ENCODE results near the gene IRF5.
"Not testable (repeated sequence)": the region's sequence is repeated elsewhere in the genome, so short reads cannot be mapped to it uniquely, and the experiment has no call there.

Gene IRF5

GRCh38 chr7:128959296-128959695, 21.6 kb downstream of the IRF5 start:
- no peak for DNase-seq (ENCODE audit: low read depth in 2 of 2)

DNA sequence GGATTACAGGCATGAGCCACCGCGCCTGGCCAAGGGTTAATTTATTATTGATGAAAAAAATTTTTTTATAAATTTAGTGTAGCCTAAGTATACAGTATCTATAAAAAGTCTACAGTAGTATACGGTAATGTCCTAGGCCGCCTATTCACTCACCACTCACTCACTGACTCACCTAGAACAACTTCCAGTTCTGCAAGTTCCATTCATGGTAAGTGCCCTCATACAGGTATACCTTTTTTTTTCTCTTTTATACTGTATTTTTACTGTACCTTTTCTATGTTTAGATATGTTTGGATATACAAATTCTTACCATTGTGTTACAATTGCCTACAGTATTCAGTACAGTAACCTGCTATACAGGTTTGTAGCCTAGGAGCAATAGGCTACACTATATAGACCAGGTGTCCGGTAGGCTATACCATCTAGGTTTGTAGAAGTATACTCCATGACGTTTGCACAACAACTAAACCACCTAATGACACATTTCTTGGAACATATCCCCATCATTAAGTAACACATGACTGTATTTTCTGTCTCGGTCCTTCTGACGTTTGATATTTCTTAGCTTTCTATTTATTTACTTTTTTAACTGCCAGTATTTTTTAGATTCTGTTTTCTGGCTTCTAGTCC, 23.4 kb downstream of the IRF5 start:
- no peak for DNase-seq (ENCODE audit: low read depth in 2 of 2)

DNA sequence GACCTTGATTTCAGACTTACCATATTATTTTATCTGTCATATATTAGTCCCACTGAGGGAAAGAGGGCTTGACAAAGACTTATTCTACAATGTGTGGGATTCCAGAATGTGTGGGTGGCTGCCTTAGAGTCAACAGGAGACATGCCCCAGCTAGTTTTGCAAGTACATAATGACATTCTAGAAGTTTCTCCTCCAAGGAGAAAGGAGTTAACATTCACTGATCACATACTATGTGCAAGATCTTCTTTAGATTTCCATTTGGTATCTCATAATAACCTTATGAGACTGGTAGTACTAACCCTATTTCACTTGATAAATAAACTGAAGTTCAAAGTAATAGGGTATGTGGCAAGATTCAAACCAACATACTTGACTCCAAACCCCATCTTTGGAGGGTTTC, 25.2 kb downstream of the IRF5 start:
- DNase-seq (ENCODE audit: low read depth in 2 of 2): no peak

DNA sequence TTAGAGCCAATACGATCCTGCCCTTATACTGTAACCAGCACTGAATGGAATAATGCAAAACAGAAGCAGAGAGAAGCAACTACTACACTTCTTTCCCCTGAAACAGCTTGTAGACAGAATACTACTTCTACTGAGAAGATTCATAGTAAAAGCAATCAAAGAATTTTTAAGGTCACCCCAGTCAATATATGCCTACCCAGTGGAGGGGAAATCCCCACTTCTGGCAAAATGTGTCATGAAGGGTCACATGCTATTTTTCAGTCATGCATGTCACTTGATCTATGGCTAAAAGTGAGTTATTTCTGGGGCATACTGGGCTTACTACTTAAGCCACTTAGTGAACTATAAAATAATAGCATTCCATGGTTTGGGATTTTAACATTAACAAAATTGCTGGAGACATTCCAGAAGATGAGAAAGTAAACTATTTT, 25.6 kb downstream of the IRF5 start:
- DNase-seq (ENCODE audit: low read depth in 2 of 2): no peak

GRCh38 chr7:128968624-128969023, 30.9 kb downstream of the IRF5 start:
- DNase-seq (ENCODE audit: low read depth in 2 of 2): no peak

GRCh38 chr7:128974241-128974934, 36.7 kb downstream of the IRF5 start:
- DNase-seq (ENCODE audit: low read depth in 2 of 2): no peak

DNA sequence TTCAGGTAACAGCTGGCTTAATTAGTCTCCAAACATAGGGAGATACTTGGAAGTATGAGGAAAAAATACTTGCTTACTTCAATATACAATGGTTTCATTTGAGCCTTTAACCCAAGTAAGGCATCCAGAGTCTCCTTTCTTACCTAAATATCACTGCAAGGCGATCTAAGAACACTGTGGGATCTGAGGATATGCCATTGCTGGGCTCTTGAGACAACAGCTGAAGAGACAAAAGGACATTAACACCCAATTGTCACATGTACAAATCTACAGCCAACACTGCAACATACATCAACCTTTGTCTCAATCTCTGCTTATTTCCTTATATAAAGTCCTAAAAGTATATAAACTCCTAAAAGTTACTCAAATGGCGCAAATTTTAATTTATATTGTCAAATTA, 44.4 kb downstream of the IRF5 start:
- DNase-seq (ENCODE audit: low read depth in 2 of 2): no peak

DNA sequence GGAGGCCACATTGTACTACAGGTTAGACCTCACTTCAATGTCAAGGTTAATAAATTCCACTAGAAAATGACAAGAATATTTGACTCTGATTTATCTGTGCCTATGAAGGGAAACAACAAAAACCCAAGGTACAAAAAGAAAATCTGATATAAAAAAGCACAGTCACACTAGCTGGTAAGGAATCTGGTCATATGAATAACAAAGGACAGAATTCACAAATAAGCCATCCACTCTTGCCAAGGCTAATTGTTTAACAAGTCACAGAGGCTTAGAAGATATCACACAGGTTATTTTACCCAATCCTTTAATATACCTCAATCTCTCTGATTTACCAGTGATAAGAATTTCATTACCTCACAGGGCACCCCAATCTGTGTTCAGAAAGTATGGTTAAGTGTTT, 47.9 kb downstream of the IRF5 start:
- no peak for DNase-seq (ENCODE audit: low read depth in 2 of 2)

DNA sequence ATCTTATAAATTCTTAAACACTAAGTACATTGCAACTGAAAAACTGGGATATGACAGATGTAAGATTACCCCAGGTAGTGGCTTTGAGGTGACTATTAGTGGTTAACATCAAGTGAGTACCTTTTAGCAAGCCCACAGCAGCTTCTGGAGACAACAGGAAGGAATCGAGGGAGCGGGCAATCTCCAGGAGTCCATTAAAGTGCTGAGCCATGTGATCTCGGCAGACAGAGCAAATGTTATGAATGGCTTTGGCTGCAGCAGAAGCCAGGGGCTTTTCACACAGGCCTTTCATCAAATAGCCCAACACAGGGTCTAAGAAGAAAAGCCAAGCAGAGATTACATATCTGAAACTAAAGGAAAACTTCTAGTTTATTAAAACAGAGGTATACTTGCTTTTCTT, 48.9 kb downstream of the IRF5 start:
- no peak for DNase-seq (ENCODE audit: low read depth in 2 of 2)

GRCh38 chr7:128988372-128988771, 50.6 kb downstream of the IRF5 start:
- no peak for DNase-seq (ENCODE audit: low read depth in 2 of 2)

GRCh38 chr7:128989961-128990360, 52.2 kb downstream of the IRF5 start:
- DNase-seq (ENCODE audit: low read depth in 2 of 2): no peak

GRCh38 chr7:128993419-128993818, 55.7 kb downstream of the IRF5 start:
- no peak for DNase-seq (ENCODE audit: low read depth in 2 of 2)

DNA sequence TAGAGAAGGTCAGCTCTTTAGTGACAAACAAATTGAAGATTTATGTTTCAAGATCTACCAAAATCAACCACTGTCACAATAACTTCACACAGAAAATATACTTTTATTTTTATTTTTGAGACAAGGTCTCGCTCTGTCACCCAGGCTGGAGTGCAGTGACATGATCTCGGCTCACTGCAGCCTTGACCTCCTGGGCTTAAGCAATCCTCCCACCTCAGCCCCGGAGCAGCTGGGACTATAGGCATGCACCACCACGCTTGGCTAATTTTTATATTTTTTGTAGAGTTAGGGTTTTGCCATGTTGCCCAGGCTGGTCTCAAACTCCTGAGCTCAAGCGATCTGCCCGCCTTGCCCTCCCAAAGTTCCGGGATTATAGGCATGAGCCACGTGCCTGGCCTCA, 56.8 kb downstream of the IRF5 start:
- not testable (repeated sequence) for DNase-seq (ENCODE audit: low read depth in 2 of 2)

GRCh38 chr7:128997181-128997580, 59.5 kb downstream of the IRF5 start:
- no peak for DNase-seq (ENCODE audit: low read depth in 2 of 2)
